Activated CD4-positive, alpha-beta T cell treated with anti-CD3 and anti-CD28 coated beads for 4 hours (primary cell): ENCODE measurements around the gene SLC1A2.
A peak's percentile ranks its signal among the peaks of the same experiment; 100 is the strongest.

Experiments used
- DNase-seq, 2 donors: peaks; one replicate each; pipeline ENCODE4 v3.0.0-alpha.2; 2020

The SLC1A2 gene

GRCh38 chr11:35412285-35412684 is 7.1 kb downstream of the SLC1A2 start:
- DNase-seq: no peak

- no peak for DNase-seq
These were observed 12.3 kb downstream of the SLC1A2 start for GRCh38 chr11:35407041-35407440.

GRCh38 chr11:35404388-35404775 is 15.0 kb downstream of the SLC1A2 start:
- DNase-seq: no peak

- DNase-seq: no peak
These were observed 15.5 kb downstream of the SLC1A2 start for GRCh38 chr11:35403765-35404387.

- DNase-seq: no peak
These were observed 16.4 kb downstream of the SLC1A2 start for GRCh38 chr11:35402751-35403660.

- no peak for DNase-seq
These were observed 20.5 kb downstream of the SLC1A2 start for GRCh38 chr11:35398881-35399280.

- DNase-seq: no peak
These were observed 24.4 kb downstream of the SLC1A2 start for GRCh38 chr11:35394941-35395340.

GRCh38 chr11:35393098-35393497 is 26.3 kb downstream of the SLC1A2 start:
- no peak for DNase-seq

GRCh38 chr11:35391922-35392688 is 27.3 kb downstream of the SLC1A2 start:
- peak; percentile 86 to 95 for DNase-seq

- peak; percentile 35 to 52 for DNase-seq
These were observed 28.3 kb downstream of the SLC1A2 start for GRCh38 chr11:35390737-35391682.

- peak; percentile 10 to 14 for DNase-seq
These were observed 29.4 kb downstream of the SLC1A2 start for GRCh38 chr11:35389897-35390465.

- DNase-seq: no peak
These were observed 30.2 kb downstream of the SLC1A2 start for GRCh38 chr11:35389112-35389511.

- DNase-seq: no peak
These were observed 31.3 kb downstream of the SLC1A2 start for GRCh38 chr11:35388061-35388460.

GRCh38 chr11:35387111-35387982 is 32.0 kb downstream of the SLC1A2 start:
- no peak for DNase-seq

GRCh38 chr11:35383953-35384352 is 35.4 kb downstream of the SLC1A2 start:
- DNase-seq: no peak

- DNase-seq: no peak
These were observed 37.5 kb downstream of the SLC1A2 start for GRCh38 chr11:35381709-35382322.

- no peak for DNase-seq
These were observed 38.8 kb downstream of the SLC1A2 start for GRCh38 chr11:35380603-35381002.

- no peak for DNase-seq
These were observed 42.1 kb downstream of the SLC1A2 start for GRCh38 chr11:35377262-35377661.

GRCh38 chr11:35376613-35377012 is 42.7 kb downstream of the SLC1A2 start:
- no peak for DNase-seq

- DNase-seq: no peak
These were observed 43.2 kb downstream of the SLC1A2 start for GRCh38 chr11:35376118-35376510.
